SK-N-SH treated with all-trans-retinoic acid at 6 μM for 48 hours (cell line): Measurements from ENCODE around the gene ZMIZ2.

Source experiments
- BACH2 ChIP-seq: fragments of 250-450 bp; sonication (Bioruptor Pico); IDR thresholded peaks from 2 replicates; pipeline ENCODE4 v1.9.0; 2021; ENCODE audit warnings: mild to moderate bottlenecking, borderline replicate concordance
- GLIS3 ChIP-seq: fragments of 250-450 bp; sonication (Bioruptor Pico); IDR thresholded peaks from 2 replicates; pipeline ENCODE4 v1.5.0; 2020; ENCODE audit warnings: mild to moderate bottlenecking, moderate library complexity
- OSR1 ChIP-seq: fragments of 250-450 bp; sonication (Bioruptor Pico); IDR thresholded peaks from 2 replicates; pipeline ENCODE4 v1.8.0; 2022; ENCODE audit warnings: moderate library complexity, mild to moderate bottlenecking, inconsistent platforms
- POU6F1 ChIP-seq: fragments of 250-450 bp; sonication (Bioruptor Pico); IDR thresholded peaks from 2 replicates; pipeline ENCODE4 v1.8.0; 2021; ENCODE audit warnings: low read depth, mild to moderate bottlenecking, moderate library complexity, borderline replicate concordance
- RARB ChIP-seq: fragments of 250-450 bp; sonication (Bioruptor Pico); IDR thresholded peaks from 2 replicates; pipeline ENCODE4 v1.8.0; 2021; ENCODE audit warnings: mild to moderate bottlenecking, moderate library complexity
- TCF4 ChIP-seq: fragments of 250-450 bp; sonication (Bioruptor Pico); IDR thresholded peaks from 2 replicates; pipeline ENCODE4 v1.8.0; 2021; ENCODE audit warnings: mild to moderate bottlenecking, moderate library complexity, borderline replicate concordance
- TOX ChIP-seq: fragments of 250-450 bp; sonication (Bioruptor Pico); IDR thresholded peaks from 2 replicates; pipeline ENCODE4 v1.8.0; 2021; ENCODE audit warnings: mild to moderate bottlenecking, moderate library complexity, borderline replicate concordance
- TSHZ2 ChIP-seq: fragments of 250-450 bp; sonication (Bioruptor Pico); IDR thresholded peaks from 2 replicates; pipeline ENCODE4 v1.5.0; 2020; ENCODE audit warnings: mild to moderate bottlenecking, moderate library complexity
- ZFP30 ChIP-seq: fragments of 450-650 bp; formaldehyde crosslinking; IDR thresholded peaks from 2 replicates; pipeline ENCODE4 v1.5.0; 2022; ENCODE audit warnings: mild to moderate bottlenecking, moderate library complexity
- ZNF70 ChIP-seq: fragments of 450-650 bp; formaldehyde crosslinking; IDR thresholded peaks from 2 replicates; pipeline ENCODE4 v1.5.0; 2020; ENCODE audit warnings: mild to moderate bottlenecking, moderate library complexity
- ZNF8 ChIP-seq: fragments of 450-650 bp; formaldehyde crosslinking; IDR thresholded peaks from 2 replicates; pipeline ENCODE4 v1.5.0; 2020; ENCODE audit warnings: mild to moderate bottlenecking, moderate library complexity

GRCh38 chr7:44798649-44799305 is 50.1 kb downstream of the ZMIZ2 start:
- TF ChIP-seq TOX (CRISPR knock-in tag) (no peak), ZNF8 (CRISPR knock-in tag) (no peak), TSHZ2 (no peak), TCF4 (no peak), RARB (CRISPR knock-in tag) (no peak; the same call in 1 of the 2 replicates), POU6F1 (CRISPR knock-in tag) (no peak), GLIS3 (CRISPR knock-in tag) (0 out of 2 replicates have a peak, but pooled peaks have one; percentile 8), ZFP30 (no peak), ZNF70 (CRISPR knock-in tag) (no peak), BACH2 (CRISPR knock-in tag) (no peak), OSR1 (no peak)
